Transverse colon (tissue), 4 donors: ENCODE measurements around the gene HIPK2.

Experiments used
- EP300 ChIP-seq: sonication (generic); formaldehyde crosslinking; IDR thresholded peaks from one replicate; pipeline ENCODE4 v1.6.1; 2017; ENCODE audit warnings: antibody characterized with exemption, low read depth
- POLR2A ChIP-seq: fragments of 450-650 bp; IDR thresholded peaks from one replicate; pipeline ENCODE4 v1.6.1; 2016; ENCODE audit warnings: antibody characterized with exemption, mild to moderate bottlenecking, moderate library complexity
- POLR2AphosphoS5 ChIP-seq, 3 donors: sonication (generic); formaldehyde crosslinking; IDR thresholded peaks; one replicate each; pipeline ENCODE4 v1.6.1; 2016; ENCODE audit warnings: antibody characterized with exemption in 3 of 3
- TF ChIP-seq, protein P1 (sequence below), 5 experiments: fragments of 200-600 bp in 3 of 5; fragments of 450-650 bp in 2 of 5; sonication (generic) in 3 of 5; IDR thresholded peaks; 1 replicate in 2 of 5; 2 replicates in 3 of 5; pipeline ENCODE4 v1.5.1; 2016 to 2017; ENCODE audit warnings: antibody characterized with exemption in 5 of 5, inconsistent platforms in 3 of 5, mild to moderate bottlenecking in 2 of 5, moderate library complexity in 1 of 5

DNA sequence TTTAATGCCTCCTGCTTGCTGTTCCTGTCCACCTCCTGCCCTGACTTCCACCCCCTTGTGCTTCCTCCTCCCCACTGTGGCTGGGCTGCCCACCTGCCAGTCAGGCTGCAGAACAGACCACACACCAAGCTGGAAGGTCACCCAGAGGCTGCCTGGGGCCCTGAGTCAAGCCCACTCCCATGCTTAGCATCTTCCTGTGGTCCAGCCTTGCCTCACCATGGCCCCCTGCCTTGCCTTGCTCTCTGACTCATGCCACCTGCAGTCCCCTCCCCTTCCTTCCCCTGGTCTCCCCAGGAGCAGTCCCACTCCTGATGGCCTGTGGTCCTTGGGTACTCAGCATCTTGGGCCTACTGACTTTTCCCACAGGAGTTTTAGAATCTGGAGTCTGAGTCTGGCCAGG, 252.0 kb downstream of the HIPK2 start:
- TF ChIP-seq POLR2A: no peak
- TF ChIP-seq, protein P1, sequence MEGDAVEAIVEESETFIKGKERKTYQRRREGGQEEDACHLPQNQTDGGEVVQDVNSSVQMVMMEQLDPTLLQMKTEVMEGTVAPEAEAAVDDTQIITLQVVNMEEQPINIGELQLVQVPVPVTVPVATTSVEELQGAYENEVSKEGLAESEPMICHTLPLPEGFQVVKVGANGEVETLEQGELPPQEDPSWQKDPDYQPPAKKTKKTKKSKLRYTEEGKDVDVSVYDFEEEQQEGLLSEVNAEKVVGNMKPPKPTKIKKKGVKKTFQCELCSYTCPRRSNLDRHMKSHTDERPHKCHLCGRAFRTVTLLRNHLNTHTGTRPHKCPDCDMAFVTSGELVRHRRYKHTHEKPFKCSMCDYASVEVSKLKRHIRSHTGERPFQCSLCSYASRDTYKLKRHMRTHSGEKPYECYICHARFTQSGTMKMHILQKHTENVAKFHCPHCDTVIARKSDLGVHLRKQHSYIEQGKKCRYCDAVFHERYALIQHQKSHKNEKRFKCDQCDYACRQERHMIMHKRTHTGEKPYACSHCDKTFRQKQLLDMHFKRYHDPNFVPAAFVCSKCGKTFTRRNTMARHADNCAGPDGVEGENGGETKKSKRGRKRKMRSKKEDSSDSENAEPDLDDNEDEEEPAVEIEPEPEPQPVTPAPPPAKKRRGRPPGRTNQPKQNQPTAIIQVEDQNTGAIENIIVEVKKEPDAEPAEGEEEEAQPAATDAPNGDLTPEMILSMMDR (IDR thresholded peaks at IDR 0.05): no peak
- TF ChIP-seq EP300: no peak
- TF ChIP-seq POLR2AphosphoS5 (IDR thresholded peaks at IDR 0.05): no peak
